GM18526 (cell line): ENCODE results near the gene WTAP.

Source experiments
- POLR2A ChIP-seq: IDR thresholded peaks from 3 replicates; pipeline ENCODE4 v1.6.1; 2011; ENCODE audit not compliant: insufficient read length; ENCODE audit errors: extremely low read depth

WTAP gene

GRCh38 chr6:159777240-159777904 is 50.1 kb downstream of the WTAP start:
- TF ChIP-seq POLR2A = no peak

GRCh38 chr6:159778131-159778530 is 50.8 kb downstream of the WTAP start:
- no peak for TF ChIP-seq POLR2A

- TF ChIP-seq POLR2A = no peak
Observed at GRCh38 chr6:159778542-159779103, 51.3 kb downstream of the WTAP start.

GRCh38 chr6:159788276-159788675 is 61.0 kb downstream of the WTAP start:
- no peak for TF ChIP-seq POLR2A

GRCh38 chr6:159788753-159789376 is 61.6 kb downstream of the WTAP start:
- TF ChIP-seq POLR2A = no peak

GRCh38 chr6:159789377-159790148 is 62.3 kb downstream of the WTAP start, which contains the start of gene TCP1:
Gene TCP1 (minus strand): TSS chr6:159789602. CDS start chr6:159789468, 134 bp downstream.
- TF ChIP-seq POLR2A = peak; percentile 97

- peak; percentile 69 for TF ChIP-seq POLR2A
Observed at GRCh38 chr6:159790149-159790955, 63.0 kb downstream of the WTAP start, which contains the start of gene MRPL18. Gene MRPL18 (plus strand): TSS chr6:159790467. CDS start chr6:159790588, 121 bp downstream.

- no peak for TF ChIP-seq POLR2A
Observed at GRCh38 chr6:159790956-159791598, 63.8 kb downstream of the WTAP start.

- TF ChIP-seq POLR2A = no peak
Observed at GRCh38 chr6:159797554-159797953, 70.2 kb downstream of the WTAP start.

GRCh38 chr6:159800141-159800865 is 73.0 kb downstream of the WTAP start, which contains the start of gene PNLDC1:
Gene PNLDC1 (plus strand): TSS chr6:159800276. CDS start chr6:159800308, 32 bp downstream.
- no peak for TF ChIP-seq POLR2A

GRCh38 chr6:159801935-159802334 is 74.6 kb downstream of the WTAP start:
- TF ChIP-seq POLR2A = no peak

- no peak for TF ChIP-seq POLR2A
Observed at GRCh38 chr6:159804504-159804903, 77.2 kb downstream of the WTAP start.

GRCh38 chr6:159805440-159806020 is 78.2 kb downstream of the WTAP start:
- TF ChIP-seq POLR2A = no peak
